ENCODE results near the gene OSBP2. TPM values are rescaled to one million over a fixed set of nuclear protein-coding genes. Genes with fewer than 3 reads are reported as not detected.

Gene OSBP2
- total RNA-seq, 4 donors from 2014 or later, result 0.66 to 2.4 (median 1.6) TPM

DNA sequence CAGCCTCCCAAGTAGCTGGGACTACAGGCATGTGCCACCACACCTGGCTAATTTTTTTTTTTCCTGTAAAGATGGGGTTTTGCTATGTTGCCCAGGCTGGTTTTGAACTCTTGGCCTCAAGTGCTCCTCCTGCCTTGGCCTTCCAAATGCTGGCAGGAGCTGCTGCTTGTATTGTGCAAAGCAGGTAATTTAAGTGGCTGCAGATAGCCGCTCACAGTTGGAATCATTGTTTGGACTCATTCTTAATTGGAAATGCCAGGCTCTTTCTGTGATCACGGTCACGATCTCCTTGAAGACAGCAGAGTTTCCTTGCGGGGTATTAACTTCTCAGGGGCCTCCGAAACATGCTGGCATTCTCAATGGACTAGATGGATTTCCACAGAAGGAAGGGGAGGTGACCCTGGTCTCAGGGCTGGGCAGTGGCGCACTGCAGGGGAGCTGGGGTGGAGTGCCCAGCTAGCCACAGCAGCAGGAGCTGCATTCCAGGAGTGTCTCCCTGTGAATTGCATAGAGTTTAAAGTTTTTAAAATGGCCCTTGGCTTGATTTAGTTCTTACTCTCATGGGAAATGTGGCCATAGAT is 137.8 kb downstream of the OSBP2 start:
- Histone ChIP-seq H3K4me1 (no peaks in the 10 kb centered on the region), H3K27ac (no peak overlapping the region), H3K4me3 (no peak overlapping the region), H3K36me3 (no peaks in the 10 kb centered on the region), H3K9me3 (no peaks in the 10 kb centered on the region), H3K27me3 (no peaks in the 10 kb centered on the region)
- DNase-seq (ENCODE audit: low spot score in 2 of 2), result no peak
- TF ChIP-seq EP300 (IDR thresholded peaks at IDR 0.05) (no peak), POLR2A (IDR thresholded peaks at IDR 0.05) (no peak)
- TF ChIP-seq, protein P1, sequence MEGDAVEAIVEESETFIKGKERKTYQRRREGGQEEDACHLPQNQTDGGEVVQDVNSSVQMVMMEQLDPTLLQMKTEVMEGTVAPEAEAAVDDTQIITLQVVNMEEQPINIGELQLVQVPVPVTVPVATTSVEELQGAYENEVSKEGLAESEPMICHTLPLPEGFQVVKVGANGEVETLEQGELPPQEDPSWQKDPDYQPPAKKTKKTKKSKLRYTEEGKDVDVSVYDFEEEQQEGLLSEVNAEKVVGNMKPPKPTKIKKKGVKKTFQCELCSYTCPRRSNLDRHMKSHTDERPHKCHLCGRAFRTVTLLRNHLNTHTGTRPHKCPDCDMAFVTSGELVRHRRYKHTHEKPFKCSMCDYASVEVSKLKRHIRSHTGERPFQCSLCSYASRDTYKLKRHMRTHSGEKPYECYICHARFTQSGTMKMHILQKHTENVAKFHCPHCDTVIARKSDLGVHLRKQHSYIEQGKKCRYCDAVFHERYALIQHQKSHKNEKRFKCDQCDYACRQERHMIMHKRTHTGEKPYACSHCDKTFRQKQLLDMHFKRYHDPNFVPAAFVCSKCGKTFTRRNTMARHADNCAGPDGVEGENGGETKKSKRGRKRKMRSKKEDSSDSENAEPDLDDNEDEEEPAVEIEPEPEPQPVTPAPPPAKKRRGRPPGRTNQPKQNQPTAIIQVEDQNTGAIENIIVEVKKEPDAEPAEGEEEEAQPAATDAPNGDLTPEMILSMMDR (IDR thresholded peaks at IDR 0.05), result no peak
- 85 to 97% methylated on average over 6 of the region's 6 CpGs for WGBS, 2 donors

DNA sequence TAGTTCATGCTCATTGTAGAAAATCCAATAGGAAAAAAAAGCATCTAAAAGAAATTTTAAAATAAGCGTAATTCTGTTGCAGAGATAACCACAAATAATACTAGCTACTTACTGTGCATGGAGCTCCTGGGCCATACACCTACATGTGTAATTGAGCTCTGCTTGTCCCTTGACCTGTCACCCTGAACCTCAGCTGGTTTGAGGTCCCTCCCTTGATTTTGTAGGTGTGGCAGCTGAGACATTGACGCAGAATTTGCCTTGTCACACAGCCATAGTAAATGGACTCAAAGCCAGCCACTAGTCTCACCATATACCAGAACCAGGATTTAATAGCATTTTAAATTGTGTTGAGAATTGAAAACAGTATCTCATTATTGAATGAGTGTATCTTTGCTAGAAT is 138.6 kb downstream of the OSBP2 start:
- Histone ChIP-seq H3K4me1 (no peaks in the 10 kb centered on the region), H3K36me3 (no peaks in the 10 kb centered on the region), H3K4me3 (no peak overlapping the region), H3K27ac (no peak overlapping the region), H3K27me3 (no peaks in the 10 kb centered on the region), H3K9me3 (peaks cover 0 to 8% (median under 1%) of the 10 kb centered on the region in 4 donors)
- 88 to 95% methylated on average over 2 of the region's 2 CpGs for WGBS, 2 donors
- TF ChIP-seq EP300 (IDR thresholded peaks at IDR 0.05) (no peak), POLR2A (IDR thresholded peaks at IDR 0.05) (no peak)
- TF ChIP-seq, protein P1 (IDR thresholded peaks at IDR 0.05), result no peak
- DNase-seq (ENCODE audit: low spot score in 2 of 2), result no peak

- H3K4me3 ChIP-seq, result no peak overlapping the region
- peaks cover 0 to 11% (median 2%) of the 10 kb centered on the region in 4 donors for H3K9me3 ChIP-seq
- no peak overlapping the region for H3K27ac ChIP-seq
- no peak for DNase-seq (ENCODE audit: low spot score in 2 of 2)
- no peaks in the 10 kb centered on the region for H3K36me3 ChIP-seq
- TF ChIP-seq, protein P1 (IDR thresholded peaks at IDR 0.05), result no peak
- no peak for TF ChIP-seq EP300 (IDR thresholded peaks at IDR 0.05)
- TF ChIP-seq POLR2A (IDR thresholded peaks at IDR 0.05), result no peak
- WGBS, 2 donors, result 66 to 70% methylated on average over 6 of the region's 6 CpGs
- H3K4me1 ChIP-seq, result no peaks in the 10 kb centered on the region
- H3K27me3 ChIP-seq, result no peaks in the 10 kb centered on the region
Observed at GRCh38 chr22:30837531-30837930, 142.9 kb downstream of the OSBP2 start.

- Histone ChIP-seq H3K4me3 (no peak overlapping the region), H3K9me3 (peaks cover 0 to 11% (median 2%) of the 10 kb centered on the region in 4 donors), H3K27ac (no peak overlapping the region), H3K36me3 (no peaks in the 10 kb centered on the region), H3K27me3 (no peaks in the 10 kb centered on the region), H3K4me1 (no peaks in the 10 kb centered on the region)
- TF ChIP-seq, protein P1 (IDR thresholded peaks at IDR 0.05), result no peak
- TF ChIP-seq POLR2A (IDR thresholded peaks at IDR 0.05), result no peak
- TF ChIP-seq EP300 (IDR thresholded peaks at IDR 0.05), result no peak
- DNase-seq (ENCODE audit: low spot score in 2 of 2), result no peak
- WGBS, 2 donors, result 71 to 87% methylated on average over 3 of the region's 3 CpGs
Observed at GRCh38 chr22:30838111-30838510, 143.4 kb downstream of the OSBP2 start.

DNA sequence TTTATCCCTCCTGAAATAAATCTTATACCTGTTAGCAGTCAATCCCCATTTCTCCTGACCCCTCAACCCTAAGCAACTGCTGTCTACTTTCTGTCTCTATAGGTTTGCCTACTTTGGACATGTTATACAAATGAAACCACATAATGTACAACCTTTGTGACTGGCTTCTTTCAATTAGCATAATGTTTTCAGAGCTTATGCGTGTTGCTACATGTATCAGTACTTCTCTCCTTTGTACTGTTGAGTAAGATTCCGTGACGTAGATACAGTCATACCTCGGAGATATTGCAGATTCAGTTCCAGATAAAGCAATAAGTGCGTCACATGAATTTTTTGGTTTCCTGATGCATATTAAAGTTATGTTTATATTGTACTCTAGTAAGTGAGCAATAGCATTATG is 146.6 kb downstream of the OSBP2 start:
- WGBS, 2 donors, result 90 to 91% methylated on average over 5 of the region's 5 CpGs
- Histone ChIP-seq H3K9me3 (peaks cover 0 to 19% (median 2%) of the 10 kb centered on the region in 4 donors), H3K4me3 (no peak overlapping the region), H3K4me1 (no peaks in the 10 kb centered on the region), H3K27me3 (no peaks in the 10 kb centered on the region), H3K27ac (no peak overlapping the region), H3K36me3 (no peaks in the 10 kb centered on the region)
- no peak for TF ChIP-seq POLR2A (IDR thresholded peaks at IDR 0.05)
- no peak for TF ChIP-seq EP300 (IDR thresholded peaks at IDR 0.05)
- TF ChIP-seq, protein P1 (IDR thresholded peaks at IDR 0.05), result no peak
- no peak for DNase-seq (ENCODE audit: low spot score in 2 of 2)

All from tibial nerve (tissue), 4 donors.